GM21825 (cell line): Measurements from ENCODE around the gene ROS1.
"Not testable (repeated sequence)": the region's sequence is repeated elsewhere in the genome, so short reads cannot be mapped to it uniquely, and the experiment has no call there.

Source experiments
- ATAC-seq: cut with Tn5 transposase; IDR thresholded peaks from one replicate; pipeline ENCODE4 v1.9.1; 2021; ENCODE audit warnings: mild to moderate bottlenecking, moderate library complexity; ENCODE audit not compliant: unreplicated experiment

Gene ROS1

GRCh38 chr6:117425431-117426153 lies at the start of gene ROS1:
ROS1 (minus strand) TSS chr6:117425942; CDS start chr6:117425656, 286 bp downstream.
- ATAC-seq, result no peak

GRCh38 chr6:117473401-117473800 lies 47.7 kb upstream of the ROS1 start:
- no peak for ATAC-seq

GRCh38 chr6:117472667-117473066 lies 46.9 kb upstream of the ROS1 start:
- ATAC-seq, result no peak

GRCh38 chr6:117469791-117470190 lies 44.0 kb upstream of the ROS1 start:
- no peak for ATAC-seq

- no peak for ATAC-seq
Measured at GRCh38 chr6:117469356-117469755, 43.6 kb upstream of the ROS1 start.

GRCh38 chr6:117468527-117468926 lies 42.8 kb upstream of the ROS1 start:
- not testable (repeated sequence) for ATAC-seq

- ATAC-seq, result no peak
Measured at GRCh38 chr6:117467876-117468275, 42.1 kb upstream of the ROS1 start.

- no peak for ATAC-seq
Measured at GRCh38 chr6:117465691-117466090, 39.9 kb upstream of the ROS1 start.

GRCh38 chr6:117464700-117465099 lies 39.0 kb upstream of the ROS1 start:
- ATAC-seq, result no peak

- ATAC-seq, result peak; percentile 66
Measured at GRCh38 chr6:117463762-117464665, 38.3 kb upstream of the ROS1 start.

- ATAC-seq, result no peak
Measured at GRCh38 chr6:117459204-117459944, 33.6 kb upstream of the ROS1 start.

- no peak for ATAC-seq
Measured at GRCh38 chr6:117456998-117457397, 31.3 kb upstream of the ROS1 start.

GRCh38 chr6:117456250-117456649 lies 30.5 kb upstream of the ROS1 start:
- ATAC-seq, result no peak

GRCh38 chr6:117451671-117452070 lies 25.9 kb upstream of the ROS1 start:
- ATAC-seq, result no peak

- ATAC-seq, result no peak
Measured at GRCh38 chr6:117449549-117450439, 24.1 kb upstream of the ROS1 start.

GRCh38 chr6:117448732-117449485 lies 23.2 kb upstream of the ROS1 start:
- no peak for ATAC-seq

GRCh38 chr6:117448011-117448410 lies 22.3 kb upstream of the ROS1 start:
- ATAC-seq, result no peak

- no peak for ATAC-seq
Measured at GRCh38 chr6:117446861-117447260, 21.1 kb upstream of the ROS1 start.

GRCh38 chr6:117444600-117444999 lies 18.9 kb upstream of the ROS1 start:
- ATAC-seq, result no peak

- ATAC-seq, result not testable (repeated sequence)
Measured at GRCh38 chr6:117442313-117442712, 16.6 kb upstream of the ROS1 start.
